HG03097 (cell line): ENCODE data around the gene EVL.
"Not testable (repeated sequence)": the region's sequence is repeated elsewhere in the genome, so short reads cannot be mapped to it uniquely, and the experiment has no call there.

Experiments
- ATAC-seq: cut with Tn5 transposase; IDR thresholded peaks from one replicate; pipeline ENCODE4 v1.9.1; 2021; ENCODE audit not compliant: unreplicated experiment, low FRiP score

EVL gene

GRCh38 chr14:100064335-100065092 is 708 bp upstream of the EVL start:
- not testable (repeated sequence) for ATAC-seq

GRCh38 chr14:100065942-100066574 is 836 bp downstream of the EVL start:
- ATAC-seq = peak; percentile 25

GRCh38 chr14:100066962-100067361 is 1.7 kb downstream of the EVL start:
- ATAC-seq = no peak

- ATAC-seq = no peak
Measured at GRCh38 chr14:100067481-100067880, 2.3 kb downstream of the EVL start.

DNA sequence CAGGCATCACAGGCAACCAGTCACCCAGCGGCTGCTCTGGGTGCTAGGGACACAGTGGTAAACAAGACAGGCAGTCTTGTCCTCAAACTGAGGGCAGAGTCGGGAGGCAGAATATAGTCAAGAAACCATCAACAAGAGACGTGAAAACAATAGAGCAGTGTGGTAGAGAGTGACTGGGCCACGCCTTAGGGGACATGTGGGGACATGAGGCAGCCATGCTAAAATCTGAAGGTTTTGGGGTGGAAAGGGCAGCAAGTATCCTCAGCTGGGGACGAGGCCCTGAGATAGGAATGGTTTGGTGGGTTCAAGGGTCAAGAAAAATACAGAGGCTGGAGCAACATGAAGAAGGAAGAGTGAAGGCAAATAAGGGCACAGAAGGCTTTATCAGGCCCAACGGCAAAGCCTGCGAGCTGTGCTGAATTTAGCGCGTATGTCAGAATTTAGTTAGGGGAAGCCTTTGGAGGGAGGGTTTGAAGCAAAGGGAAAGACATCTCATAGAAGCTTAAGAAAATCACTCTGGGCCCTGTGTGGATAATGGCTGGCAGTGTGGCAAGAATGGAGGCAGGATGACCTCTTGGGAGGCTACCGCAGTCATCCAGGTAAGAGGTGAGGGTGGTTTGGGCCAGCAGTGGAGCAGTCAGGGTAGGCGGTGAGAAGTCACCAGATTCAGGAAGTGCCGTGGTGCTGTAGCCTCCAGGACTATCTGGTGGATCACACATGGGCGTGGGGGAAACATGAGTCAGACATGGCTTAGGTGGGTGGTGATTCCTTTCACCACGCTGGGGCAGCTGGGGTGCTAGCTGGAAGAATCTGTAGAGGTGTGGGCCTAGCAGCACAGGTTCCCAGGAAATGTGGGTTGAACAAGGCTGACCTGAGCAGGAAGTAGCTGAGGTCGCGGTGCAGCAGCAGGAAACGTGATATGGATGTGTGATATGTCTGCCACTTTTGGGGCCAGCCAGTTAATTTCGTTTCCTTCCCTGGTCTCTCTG is 3.0 kb downstream of the EVL start:
- ATAC-seq = peak; percentile 34

DNA sequence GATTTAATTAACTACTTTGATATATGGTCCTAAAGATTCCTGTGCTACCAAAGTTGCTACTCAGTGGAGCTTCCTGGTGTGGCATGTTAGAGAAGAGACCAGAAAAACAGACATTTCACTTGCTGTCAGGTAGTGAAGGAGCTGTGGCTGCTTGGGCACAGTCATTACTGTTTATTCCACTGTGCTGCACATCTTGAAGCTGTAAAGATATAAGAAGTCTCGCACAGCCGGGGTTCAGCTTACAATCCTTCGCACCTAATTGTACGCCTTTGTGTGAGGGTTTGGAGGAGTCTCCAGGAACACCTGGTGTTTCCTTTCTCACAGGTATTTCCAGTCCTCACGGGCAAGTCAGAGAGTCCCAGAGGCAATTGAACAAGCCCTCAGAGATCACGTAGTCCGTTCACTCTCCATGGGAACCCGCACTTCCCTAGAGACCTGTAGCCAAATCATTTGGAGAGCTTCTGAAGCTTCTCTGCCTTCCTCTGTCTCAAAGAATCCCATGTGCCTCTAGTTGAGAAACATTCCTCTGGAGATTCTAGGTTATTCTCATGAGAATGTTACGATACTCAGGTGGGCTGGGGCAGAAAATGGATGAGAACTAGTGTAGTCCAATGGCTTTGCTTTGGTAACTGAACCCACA is 4.1 kb downstream of the EVL start:
- ATAC-seq = no peak

DNA sequence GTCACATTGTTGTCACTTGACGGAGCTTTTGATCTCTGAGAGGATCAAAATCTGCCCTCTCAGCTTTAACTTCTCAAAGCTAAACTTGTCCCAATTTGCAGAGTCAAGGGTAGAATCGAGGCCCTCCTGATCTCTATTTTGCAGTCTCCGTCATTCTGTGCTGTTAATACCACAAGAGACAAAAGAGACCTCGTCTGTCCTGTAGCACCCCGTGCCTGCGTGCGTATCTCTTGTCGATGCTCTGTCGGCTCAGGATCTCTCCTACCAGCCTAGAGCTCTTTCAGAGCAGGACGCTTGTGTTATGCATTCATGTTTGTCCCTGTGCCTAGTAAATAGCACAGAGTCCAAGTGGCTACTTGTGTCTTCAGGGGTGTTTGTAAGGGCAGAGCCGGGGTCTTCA is 5.1 kb downstream of the EVL start:
- ATAC-seq = no peak

GRCh38 chr14:100071545-100071944 is 6.3 kb downstream of the EVL start:
- ATAC-seq = no peak

DNA sequence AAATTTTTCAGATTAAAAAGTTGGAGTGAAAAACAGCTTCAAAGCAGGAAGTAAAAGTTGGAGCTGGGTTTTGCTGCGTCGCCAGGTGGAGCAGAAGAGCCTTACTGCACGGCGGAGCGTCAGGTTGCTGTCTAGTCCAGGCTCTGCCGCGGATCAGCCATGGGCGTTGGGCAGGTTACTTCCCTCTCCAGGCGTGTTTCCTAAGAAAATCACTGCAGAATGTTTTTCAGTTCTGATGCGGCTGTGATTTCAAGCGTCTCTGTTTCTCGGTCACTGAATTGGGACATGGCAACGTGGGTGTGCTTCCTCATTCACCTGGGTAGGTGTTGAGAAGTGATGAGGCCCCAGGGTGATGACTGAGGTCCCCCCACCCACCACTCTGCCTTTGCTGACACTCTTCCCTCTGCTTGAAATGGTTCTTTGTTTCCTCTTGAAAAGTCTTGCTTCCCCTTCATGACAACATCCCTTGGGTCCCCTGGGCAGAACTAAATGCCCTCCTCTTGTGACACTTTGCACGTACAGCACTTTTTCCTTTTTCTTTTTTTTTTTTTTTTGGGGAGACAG is 7.6 kb downstream of the EVL start:
- no peak for ATAC-seq

DNA sequence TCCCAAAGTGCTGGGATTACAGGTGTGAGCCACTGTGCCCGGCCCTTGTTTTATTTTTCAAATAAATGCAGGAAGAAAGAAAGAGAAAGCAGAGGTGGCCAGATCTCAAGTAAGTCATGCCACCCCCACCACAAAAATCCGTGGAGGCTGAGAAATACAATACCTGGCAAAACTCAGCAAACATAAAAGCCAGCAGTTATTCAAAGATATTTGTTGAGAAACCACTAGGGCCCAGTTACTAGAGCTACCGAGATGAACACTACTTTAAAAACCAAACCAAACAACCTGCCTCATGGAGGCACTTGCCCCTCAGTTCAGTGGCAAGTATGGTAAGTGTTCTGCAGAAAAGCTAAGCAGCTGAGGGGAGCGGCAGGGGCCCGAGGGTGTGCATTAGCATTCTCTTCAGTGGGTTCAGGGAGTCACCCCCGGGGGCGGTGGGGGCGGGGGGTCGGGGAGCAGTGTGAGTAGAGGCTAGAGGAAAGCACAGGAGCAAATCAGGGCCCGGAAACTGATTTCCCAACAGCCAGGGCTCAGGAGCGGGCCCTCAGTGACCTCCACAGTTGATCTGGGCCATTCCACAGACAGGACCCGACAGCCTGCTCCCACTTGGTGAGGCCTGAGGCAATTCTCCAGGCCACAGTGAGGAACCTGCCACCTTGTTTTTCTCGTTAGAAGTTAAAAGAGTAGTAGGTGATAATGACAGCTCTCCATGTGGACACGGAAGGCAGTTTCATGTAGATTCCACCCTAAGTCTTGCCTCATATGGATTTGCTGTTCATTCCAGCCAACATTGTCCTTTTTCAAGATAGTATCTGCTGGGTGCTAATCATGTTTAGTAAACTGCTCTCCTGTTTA is 8.6 kb downstream of the EVL start:
- no peak for ATAC-seq

DNA sequence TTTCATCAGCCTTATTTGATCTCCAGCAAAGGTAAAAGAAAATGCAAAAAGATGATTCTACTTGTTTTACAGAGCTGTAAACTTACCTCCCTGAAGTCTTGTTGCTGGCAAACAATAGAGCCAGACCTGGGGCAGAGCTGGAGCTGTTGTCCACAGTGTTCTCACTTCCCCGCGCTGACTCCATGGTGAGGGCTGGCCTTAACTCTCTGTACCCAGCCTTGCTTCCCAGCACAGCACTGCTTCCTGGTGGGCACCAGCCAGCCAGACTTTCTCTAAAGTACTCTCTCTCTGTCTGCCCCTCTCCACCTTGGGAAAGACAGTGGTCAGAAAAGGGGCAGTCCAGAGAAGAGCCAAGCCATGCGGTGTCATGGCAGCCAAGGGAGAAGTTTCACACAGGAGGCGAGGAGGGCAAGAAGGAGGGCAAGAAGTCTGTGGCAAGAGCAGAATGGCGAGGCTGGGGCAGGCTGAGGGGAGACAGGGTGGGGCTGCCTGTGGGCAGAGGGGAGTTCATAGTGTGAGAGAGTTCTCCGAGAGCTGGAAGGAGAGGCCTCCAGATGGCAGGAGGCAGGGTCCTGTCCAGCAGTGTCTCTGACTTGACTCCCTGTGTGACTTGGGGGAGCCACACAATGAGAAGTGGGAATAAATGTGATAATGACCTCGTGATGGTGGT is 9.3 kb downstream of the EVL start:
- ATAC-seq = no peak

GRCh38 chr14:100075681-100076080 is 10.5 kb downstream of the EVL start:
- ATAC-seq = no peak

DNA sequence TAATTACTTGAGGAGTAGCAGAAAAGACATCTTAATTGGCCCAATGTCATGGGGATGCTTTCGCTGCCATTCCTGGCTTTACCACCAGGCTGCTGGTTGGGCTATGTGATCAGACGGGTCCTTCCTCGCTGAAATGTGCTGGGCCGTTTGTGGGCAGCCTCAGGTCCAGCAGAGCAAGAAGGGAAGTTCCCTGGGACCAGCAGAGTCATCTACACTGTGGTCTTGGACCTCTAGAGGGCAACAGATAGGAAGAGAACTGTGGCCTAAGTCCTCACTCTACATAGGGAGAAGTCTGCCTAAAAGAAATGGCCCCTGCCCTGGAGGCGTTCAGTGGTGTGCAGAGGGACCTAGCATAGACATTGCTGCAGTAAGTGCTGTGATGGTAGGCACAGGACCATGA is 10.9 kb downstream of the EVL start:
- ATAC-seq = no peak

DNA sequence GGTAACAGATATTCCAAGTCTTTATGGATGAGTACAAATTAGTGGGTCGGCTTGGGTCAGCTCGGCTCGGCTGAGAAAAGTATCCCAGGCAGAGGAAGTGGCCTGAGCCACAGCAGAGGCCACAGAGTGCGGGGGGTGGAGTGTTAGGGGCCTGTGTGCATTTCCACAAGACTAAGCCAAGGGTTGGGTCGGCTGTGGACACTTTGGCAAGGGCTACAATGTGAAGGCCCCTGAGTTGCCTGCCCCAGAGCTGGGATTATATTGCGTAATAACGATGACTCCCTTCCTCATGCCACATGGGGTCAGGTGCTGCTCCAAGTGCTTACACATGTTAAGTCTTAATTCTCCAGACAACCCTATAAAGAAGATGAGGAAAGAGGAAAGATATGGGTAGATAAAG is 11.4 kb downstream of the EVL start:
- ATAC-seq = no peak

- ATAC-seq = no peak
Measured at GRCh38 chr14:100077441-100077840, 12.2 kb downstream of the EVL start.

DNA sequence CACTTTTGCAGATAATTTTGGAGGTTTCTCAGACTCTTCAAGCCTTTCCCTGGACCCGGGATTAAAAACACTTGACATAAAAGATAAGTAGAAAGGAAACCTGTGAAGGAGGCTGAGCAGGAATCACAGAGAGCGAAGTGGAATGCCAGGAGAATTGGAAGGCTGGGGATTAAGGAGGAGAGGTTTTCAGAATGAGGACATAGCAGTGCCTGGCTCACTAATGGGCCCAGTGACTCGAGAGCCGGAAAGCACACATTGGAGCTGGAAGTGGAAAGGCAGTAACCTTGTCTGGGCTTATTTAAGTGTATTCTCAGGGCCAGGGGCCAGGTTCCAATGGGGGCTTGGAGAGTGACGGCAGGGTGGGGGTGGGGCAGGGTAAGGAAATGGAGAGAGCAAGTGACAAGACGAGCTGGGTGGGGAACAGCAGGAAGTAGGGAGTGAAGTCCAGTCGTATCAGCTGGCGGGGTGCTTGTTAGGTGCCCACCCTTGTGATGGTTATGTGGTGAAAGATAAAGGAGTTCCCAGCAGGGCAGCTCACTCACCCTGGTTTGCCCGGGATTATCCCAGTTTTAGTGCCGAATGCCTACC is 13.1 kb downstream of the EVL start:
- ATAC-seq = no peak

GRCh38 chr14:100078997-100079725 is 13.9 kb downstream of the EVL start:
- peak; percentile 46 for ATAC-seq

DNA sequence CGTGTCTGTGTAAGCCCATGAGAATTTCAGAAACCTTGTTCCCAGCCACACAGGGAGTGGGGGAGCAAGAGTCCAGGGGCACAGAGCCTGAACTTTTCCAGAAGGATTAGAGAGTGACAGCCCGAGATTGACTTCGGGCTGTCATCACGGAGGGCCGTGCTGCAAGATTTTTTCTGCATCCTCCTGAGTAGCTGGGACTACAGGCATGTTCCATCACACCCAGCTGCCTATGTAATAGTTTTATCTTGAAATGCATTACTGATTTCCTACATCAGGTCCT is 14.4 kb downstream of the EVL start:
- no peak for ATAC-seq
